HT-29 (cell line): ENCODE results near the gene MATN3. TPM values are rescaled to one million over a fixed set of nuclear protein-coding genes. Genes with fewer than 3 reads are reported as not detected.

ENCODE experiments used
- DNase-seq: peaks from one replicate; pipeline ENCODE4 v3.0.0-alpha.2; 2015; ENCODE audit warnings: low spot score
- total RNA-seq: library from RNA; depleted of rRNA; stranded (reverse); fragments of >200 nt; shearing (Covaris generic); gene quantifications from 2 replicates; pipeline ENCODE4 v1.2.3, GENCODE V29; 2014

The MATN3 gene
- total RNA-seq, 1 experiment from 2014 or later = 1.0 TPM

- no peak for DNase-seq
Observed at GRCh38 chr2:20037660-20038059, 25.2 kb upstream of the MATN3 start.

DNA sequence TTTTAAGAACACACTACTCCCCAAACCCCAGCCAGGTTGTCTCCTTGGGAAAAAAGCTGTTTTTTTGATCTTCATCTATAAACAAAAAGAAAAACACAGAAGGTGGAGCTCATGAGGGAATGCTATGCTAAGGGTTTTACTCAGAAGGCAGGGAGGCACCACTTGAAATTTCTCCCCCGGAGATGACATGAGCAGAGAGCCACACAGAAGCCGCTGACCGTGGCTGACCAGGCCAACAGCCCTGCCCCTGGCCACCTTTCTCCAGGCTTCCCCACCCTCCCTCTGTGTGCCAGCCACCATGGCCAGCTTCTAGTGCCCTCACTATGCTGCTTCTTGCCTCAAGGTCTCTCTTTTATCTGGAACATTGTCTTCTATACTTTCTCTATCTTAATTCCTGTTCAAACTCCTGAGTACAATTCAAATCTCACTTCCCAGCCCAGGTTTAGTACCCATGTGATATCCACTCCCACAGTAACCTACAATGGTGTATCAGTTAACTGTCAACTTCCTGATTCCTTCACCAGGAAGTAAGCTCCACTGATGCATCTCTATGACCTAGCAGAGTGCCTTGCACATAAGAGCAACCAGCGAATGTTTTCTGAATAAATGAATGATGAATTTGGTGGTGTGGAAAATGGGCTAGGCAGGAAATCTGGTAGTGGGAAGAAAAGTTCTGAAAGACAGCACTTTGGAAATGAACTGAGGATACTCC is 23.6 kb upstream of the MATN3 start:
- no peak for DNase-seq

- no peak for DNase-seq
Observed at GRCh38 chr2:20034821-20035220, 22.4 kb upstream of the MATN3 start.

DNA sequence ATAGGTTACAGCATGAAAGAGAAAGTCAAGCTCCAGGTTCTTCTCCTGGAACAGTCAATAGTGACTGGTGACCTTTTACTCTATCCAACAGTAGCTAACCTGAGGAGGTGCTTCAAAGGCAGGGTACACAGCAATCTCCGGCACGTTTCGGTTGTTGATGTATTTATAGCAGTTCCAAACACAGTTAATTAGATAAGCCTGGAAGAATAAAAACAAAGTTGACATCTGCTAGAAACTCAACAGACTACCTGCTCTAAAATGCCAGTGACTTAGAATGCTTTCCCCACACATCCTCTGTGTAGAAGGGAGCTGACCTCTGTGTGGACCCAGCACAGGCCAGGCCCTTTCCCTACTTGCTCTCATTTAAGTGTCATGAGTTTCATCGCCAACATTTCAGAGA is 21.8 kb upstream of the MATN3 start:
- DNase-seq = no peak

DNA sequence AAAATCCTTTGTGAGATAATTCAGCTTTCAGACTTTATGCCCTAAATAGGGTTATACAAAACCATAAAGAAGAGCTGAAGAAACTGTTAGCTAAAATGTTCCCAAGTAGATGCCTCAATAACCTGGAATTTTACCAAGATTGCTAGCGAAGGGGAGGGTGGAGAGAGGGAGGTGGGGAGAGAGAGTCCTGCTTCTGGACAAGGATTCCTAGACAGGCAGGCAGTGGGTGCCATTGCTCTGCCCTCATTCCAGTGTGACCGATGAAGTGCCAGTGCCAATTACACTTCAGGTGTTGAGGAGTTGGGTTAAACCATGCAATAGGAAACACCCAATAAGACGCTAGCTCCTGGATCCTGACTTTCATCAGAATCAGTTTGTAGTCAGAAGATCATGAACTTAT is 20.9 kb upstream of the MATN3 start:
- DNase-seq = no peak

DNA sequence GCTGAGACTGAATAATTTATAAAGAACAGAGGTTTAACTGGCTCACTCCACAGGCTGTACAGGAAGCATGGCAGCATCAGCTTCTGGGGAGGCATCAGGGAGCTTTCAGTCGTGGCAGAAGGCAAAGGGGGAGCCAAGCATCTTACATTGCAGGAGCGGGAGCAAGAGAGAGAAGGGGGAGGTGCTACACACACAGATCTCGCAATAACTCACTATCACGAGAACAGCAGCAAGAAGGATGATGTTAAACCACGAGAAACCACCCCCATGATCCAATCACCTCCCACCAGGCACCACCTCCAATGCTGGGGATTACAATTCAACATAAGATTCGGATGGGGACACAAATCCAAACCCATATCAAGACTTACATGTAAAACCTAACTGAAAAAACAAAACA is 17.8 kb upstream of the MATN3 start:
- no peak for DNase-seq

GRCh38 chr2:20027705-20028434 is 15.4 kb upstream of the MATN3 start:
- DNase-seq = peak; percentile 53

DNA sequence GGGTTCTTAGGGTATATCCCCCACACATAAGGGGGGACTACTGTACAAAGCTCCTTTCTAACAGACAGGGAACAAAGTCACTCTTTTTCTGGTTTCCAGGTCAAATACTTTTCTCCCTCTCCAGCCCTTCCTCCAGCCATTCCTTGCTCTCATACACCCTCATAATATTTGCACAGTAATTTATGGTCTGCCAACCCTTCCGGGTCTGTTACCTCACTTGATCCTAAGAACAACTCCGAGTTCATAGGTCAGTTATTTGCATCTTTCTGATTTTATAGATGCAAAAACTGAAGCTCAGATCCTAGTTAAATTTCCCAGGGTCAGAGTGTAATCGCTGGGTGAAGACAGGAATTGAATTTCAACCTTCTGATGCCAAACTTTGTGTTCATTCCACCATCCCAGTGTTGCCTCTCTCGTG is 14.8 kb upstream of the MATN3 start:
- DNase-seq = peak; percentile 60

- DNase-seq = peak; percentile 59
Observed at GRCh38 chr2:20025065-20025786, 12.8 kb upstream of the MATN3 start.

- DNase-seq = no peak
Observed at GRCh38 chr2:20023688-20024087, 11.2 kb upstream of the MATN3 start.

DNA sequence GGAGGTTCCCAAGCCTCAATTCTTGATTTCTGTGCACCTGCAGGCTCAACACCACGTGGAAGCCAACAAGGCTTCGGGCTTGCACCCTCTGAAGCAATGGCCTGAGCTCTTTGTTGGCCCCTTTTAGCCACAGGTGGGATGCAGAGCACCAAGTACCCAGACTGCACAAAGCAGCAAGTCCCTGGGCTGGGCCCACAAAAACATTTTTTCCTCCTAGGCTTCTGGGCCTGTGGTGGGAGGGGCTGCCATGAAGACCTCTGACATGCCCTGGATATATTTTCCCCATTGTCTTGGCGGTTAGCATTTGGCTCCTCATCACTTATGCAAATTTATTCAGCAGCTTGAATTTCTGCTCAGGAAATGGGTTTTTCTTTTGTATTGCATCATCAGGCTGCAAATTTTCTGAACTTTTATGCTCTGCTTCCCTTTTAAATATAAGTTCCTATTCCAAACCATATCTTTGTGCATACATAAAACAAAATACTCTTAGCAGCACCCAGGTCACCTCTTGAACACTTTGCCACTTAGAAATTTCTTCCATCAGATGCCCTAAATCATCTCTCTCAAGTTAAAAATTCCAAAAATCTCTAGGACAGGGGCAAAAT is 9.0 kb upstream of the MATN3 start:
- DNase-seq = no peak

GRCh38 chr2:20019747-20020146 is 7.3 kb upstream of the MATN3 start:
- DNase-seq = no peak

DNA sequence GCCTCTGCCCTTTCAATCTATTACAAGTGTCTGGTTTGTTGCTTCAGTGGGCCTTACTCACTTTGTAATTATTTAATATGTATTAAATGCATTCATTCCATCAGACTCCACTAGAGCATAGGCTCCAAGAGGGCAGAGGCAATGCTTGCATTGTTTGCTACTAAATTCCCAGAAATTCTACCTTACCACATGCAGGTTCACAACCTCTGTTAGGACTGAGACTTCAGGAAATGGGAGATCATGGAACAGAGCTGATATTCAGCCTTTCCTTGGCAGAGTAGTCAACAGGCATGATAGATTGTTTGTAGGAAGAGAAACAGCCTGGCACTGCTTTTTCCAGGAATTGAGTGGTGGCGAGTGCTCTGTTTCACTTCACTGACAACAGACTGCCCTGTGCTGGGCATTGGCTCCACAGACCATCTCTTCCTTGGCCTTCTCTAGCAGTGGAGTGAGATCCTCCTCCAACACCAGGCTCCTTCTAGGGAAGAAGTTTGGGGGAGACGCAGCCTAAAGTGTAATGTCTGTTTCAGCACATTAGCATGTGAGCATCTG is 6.2 kb upstream of the MATN3 start:
- DNase-seq = no peak

- DNase-seq = no peak
Observed at GRCh38 chr2:20016346-20016745, 3.9 kb upstream of the MATN3 start.

DNA sequence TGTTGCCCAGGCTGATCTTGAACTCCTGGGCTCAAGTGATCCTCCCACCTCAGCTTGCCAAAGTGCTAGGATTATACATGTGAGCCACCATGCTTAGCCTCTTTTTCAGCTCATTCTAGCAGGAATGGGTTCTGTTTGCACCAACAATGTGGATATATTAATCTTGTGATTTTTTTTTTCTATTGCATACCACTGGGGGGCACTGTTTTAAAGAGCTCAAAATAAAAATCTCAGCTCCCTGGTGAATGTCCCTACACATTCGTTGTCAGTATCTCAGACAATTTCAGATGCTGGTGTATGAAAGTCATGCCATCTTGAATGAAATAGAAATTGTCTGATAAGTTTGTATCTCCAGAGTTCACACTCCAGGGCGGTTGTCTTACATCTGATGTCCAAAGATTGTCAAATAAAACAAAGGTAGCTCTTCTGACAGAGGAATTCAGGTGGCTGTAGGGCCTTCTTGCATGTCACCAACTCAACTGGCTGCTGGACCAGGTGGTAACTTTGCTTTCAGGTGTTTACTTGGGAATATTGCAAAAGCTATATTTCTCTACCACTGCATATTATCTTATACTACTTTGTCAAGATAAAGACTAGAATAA is 3.1 kb upstream of the MATN3 start:
- DNase-seq = peak; percentile 75

DNA sequence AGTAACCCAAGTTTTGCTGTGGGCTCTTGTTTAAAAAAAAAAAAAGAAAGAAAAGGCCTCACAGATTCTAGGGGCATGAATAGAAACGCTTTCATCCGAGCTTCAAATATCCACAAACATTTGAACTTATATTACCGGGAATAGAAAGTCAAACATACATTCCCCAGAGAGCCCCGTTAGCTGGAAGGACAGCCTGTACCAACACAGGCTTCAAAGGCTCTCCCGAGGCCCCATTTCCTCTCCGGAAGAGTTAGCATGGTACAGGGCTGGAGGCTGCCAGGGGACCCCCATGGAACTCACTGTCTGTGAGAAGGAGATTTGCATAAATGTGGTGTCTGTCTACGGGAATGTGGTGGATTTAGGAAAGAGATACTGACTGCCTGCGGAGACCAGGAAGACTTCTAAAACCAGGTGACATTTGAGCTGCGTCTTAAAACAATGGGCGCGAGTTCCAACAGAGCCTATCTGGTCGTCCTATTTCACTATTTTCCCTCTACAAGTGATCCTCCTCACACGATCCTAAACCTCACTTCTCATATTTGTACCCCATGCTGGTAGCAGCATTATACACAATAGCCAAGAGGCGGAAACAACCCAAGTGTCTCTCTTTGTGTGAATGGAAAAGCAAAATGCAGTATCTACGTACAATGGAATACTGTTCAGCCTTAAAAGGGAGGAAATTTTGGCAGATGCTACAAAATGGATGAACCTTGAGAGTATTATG is 820 bp upstream of the MATN3 start:
- DNase-seq = no peak

- DNase-seq = no peak
Observed at GRCh38 chr2:20012032-20012281, 511 bp downstream of the MATN3 start.

- DNase-seq = no peak
Observed at GRCh38 chr2:20011276-20012031, 1.0 kb downstream of the MATN3 start.

DNA sequence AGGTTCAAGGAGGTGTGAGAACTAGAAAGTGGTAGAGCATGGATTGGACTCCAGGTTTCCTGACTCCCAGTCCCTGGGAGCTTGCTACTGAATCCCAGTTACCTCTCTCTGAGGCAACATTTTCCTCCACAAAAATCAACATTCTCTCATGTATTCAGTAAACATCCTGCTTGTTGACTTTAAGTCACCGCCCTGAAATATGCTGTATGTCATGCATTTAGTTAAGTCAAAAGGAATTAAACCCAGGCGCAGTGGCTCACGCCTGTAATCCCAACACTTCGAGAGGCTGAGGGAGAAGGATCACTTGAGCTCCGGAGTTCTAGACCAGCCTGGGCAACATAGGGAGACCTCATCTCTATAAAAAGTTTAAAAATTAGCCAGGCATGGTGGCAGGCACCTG is 3.8 kb downstream of the MATN3 start:
- no peak for DNase-seq

DNA sequence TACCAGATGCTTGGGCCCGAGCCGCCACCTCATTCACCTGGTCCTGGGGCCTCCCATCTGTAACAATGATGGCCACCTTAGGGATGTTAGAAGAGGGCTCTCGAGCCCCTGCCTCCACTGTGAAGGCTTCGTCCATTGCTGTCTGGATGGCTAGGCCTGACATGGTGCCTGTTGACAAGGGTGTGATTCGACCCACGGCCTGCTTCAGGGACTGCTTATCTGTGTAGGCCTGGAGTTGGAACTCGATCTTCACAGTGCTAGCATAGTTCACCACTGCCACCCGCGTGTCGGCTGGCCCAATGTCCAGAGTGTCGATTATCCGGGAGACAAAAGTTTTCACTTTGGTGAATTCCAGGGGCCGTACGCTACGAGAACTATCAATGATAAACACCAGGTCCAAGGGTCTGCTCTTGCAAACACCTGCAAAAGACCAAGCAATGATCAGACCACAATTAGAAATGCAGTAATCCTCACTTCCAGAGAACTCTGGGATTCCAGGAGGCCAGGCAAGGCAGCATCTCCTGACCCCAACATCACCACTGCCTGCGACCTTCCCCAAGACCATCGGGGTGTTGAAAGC is 6.5 kb downstream of the MATN3 start:
- DNase-seq = no peak
